T-helper 2 cell treated with Interferon-gamma antibody and Interleukin-4, amounts not matched to agents 5 μg/mL and 100 μg/mL, for 36 hours (primary cell): Measurements from ENCODE around the gene SLC31A1.
"Not testable (repeated sequence)": the region's sequence is repeated elsewhere in the genome, so short reads cannot be mapped to it uniquely, and the experiment has no call there.

Experiments used
- DNase-seq: peaks from one replicate; pipeline ENCODE4 v3.0.0; 2021; ENCODE audit warnings: low spot score
- H3K27ac Mint-ChIP-seq: one replicate; pipeline ENCODE4 v1.8.0; 2021; ENCODE audit warnings: mild to moderate bottlenecking, mixed read lengths
- H3K27me3 Mint-ChIP-seq: one replicate; pipeline ENCODE4 v1.8.0; 2021; ENCODE audit warnings: low read depth, mixed read lengths
- H3K36me3 Mint-ChIP-seq: one replicate; pipeline ENCODE4 v1.8.0; 2021; ENCODE audit warnings: low read depth, mixed read lengths
- H3K4me1 Mint-ChIP-seq: one replicate; pipeline ENCODE4 v1.8.0; 2021; ENCODE audit warnings: low read depth, mixed read lengths
- H3K4me3 Mint-ChIP-seq: one replicate; pipeline ENCODE4 v1.8.0; 2022; ENCODE audit warnings: mild to moderate bottlenecking, moderate library complexity, mixed read lengths
- H3K9me3 Mint-ChIP-seq: one replicate; pipeline ENCODE4 v1.8.0; 2021; ENCODE audit warnings: mixed read lengths

The SLC31A1 gene

GRCh38 chr9:113296247-113296646 lies 74.9 kb downstream of the SLC31A1 start:
- not testable (repeated sequence) for H3K9me3 Mint-ChIP-seq, H3K27me3 Mint-ChIP-seq, H3K4me1 Mint-ChIP-seq, H3K4me3 Mint-ChIP-seq, H3K27ac Mint-ChIP-seq, DNase-seq
- peaks cover 19% of the 10 kb centered on the region for H3K36me3 Mint-ChIP-seq

- no peaks in the 10 kb centered on the region for H3K4me1 Mint-ChIP-seq
- H3K9me3 Mint-ChIP-seq, result no peaks in the 10 kb centered on the region
- H3K27me3 Mint-ChIP-seq, result peaks cover 8% of the 10 kb centered on the region
- no peak for DNase-seq
- H3K36me3 Mint-ChIP-seq, result peaks cover 13% of the 10 kb centered on the region
- H3K4me3 Mint-ChIP-seq, result no peak overlapping the region
- H3K27ac Mint-ChIP-seq, result no peak overlapping the region
Observed at GRCh38 chr9:113296796-113297558, 75.6 kb downstream of the SLC31A1 start.

GRCh38 chr9:113298311-113298710 lies 77.0 kb downstream of the SLC31A1 start:
- Mint-ChIP-seq H3K27me3 (peaks cover 8% of the 10 kb centered on the region), H3K27ac (no peak overlapping the region), H3K9me3 (no peaks in the 10 kb centered on the region), H3K4me1 (no peaks in the 10 kb centered on the region), H3K36me3 (peaks cover 2% of the 10 kb centered on the region), H3K4me3 (no peak overlapping the region)
- DNase-seq, result no peak

- Mint-ChIP-seq H3K27me3 (peaks cover 8% of the 10 kb centered on the region), H3K4me1 (no peaks in the 10 kb centered on the region), H3K36me3 (no peaks in the 10 kb centered on the region), H3K9me3 (no peaks in the 10 kb centered on the region), H3K27ac (no peak overlapping the region), H3K4me3 (no peak overlapping the region)
- DNase-seq, result no peak
Observed at GRCh38 chr9:113298924-113299770, 77.8 kb downstream of the SLC31A1 start.

GRCh38 chr9:113299800-113300292 lies 78.5 kb downstream of the SLC31A1 start:
- no peaks in the 10 kb centered on the region for H3K4me1 Mint-ChIP-seq
- no peak overlapping the region for H3K27ac Mint-ChIP-seq
- DNase-seq, result no peak
- H3K36me3 Mint-ChIP-seq, result no peaks in the 10 kb centered on the region
- H3K9me3 Mint-ChIP-seq, result no peaks in the 10 kb centered on the region
- peaks cover 8% of the 10 kb centered on the region for H3K27me3 Mint-ChIP-seq
- H3K4me3 Mint-ChIP-seq, result no peak overlapping the region

- DNase-seq, result no peak
- Mint-ChIP-seq H3K27ac (no peak overlapping the region), H3K27me3 (peaks cover 8% of the 10 kb centered on the region), H3K36me3 (no peaks in the 10 kb centered on the region), H3K4me3 (no peak overlapping the region), H3K4me1 (no peaks in the 10 kb centered on the region), H3K9me3 (no peaks in the 10 kb centered on the region)
Observed at GRCh38 chr9:113301548-113301947, 80.2 kb downstream of the SLC31A1 start.

- Mint-ChIP-seq H3K4me1 (no peaks in the 10 kb centered on the region), H3K9me3 (no peaks in the 10 kb centered on the region), H3K36me3 (no peaks in the 10 kb centered on the region), H3K4me3 (no peak within 1 kb of the TSS), H3K27ac (no peak within 1 kb of the TSS), H3K27me3 (peaks cover 8% of the 10 kb centered on the region)
- DNase-seq, result no peak
Observed at GRCh38 chr9:113302792-113303418, 81.6 kb downstream of the SLC31A1 start, which contains the start of gene RNF183. RNF183 (minus strand) TSS chr9:113303376; CDS start chr9:113298184, 5,192 bp downstream.

GRCh38 chr9:113306566-113306965 lies 85.2 kb downstream of the SLC31A1 start:
- Mint-ChIP-seq H3K9me3 (no peaks in the 10 kb centered on the region), H3K36me3 (no peaks in the 10 kb centered on the region)

GRCh38 chr9:113307396-113307975 lies 86.1 kb downstream of the SLC31A1 start:
- Mint-ChIP-seq H3K4me3 (no peak overlapping the region), H3K9me3 (no peaks in the 10 kb centered on the region), H3K27me3 (no peaks in the 10 kb centered on the region)

More at GRCh38 chr9:113306566-113306965, 85.2 kb downstream of the SLC31A1 start:
- no peaks in the 10 kb centered on the region for H3K27me3 Mint-ChIP-seq
- DNase-seq, result no peak
- no peak overlapping the region for H3K27ac Mint-ChIP-seq
- H3K4me1 Mint-ChIP-seq, result peaks cover 13% of the 10 kb centered on the region
- no peak overlapping the region for H3K4me3 Mint-ChIP-seq

GRCh38 chr9:113309204-113309813 lies 88.0 kb downstream of the SLC31A1 start:
- Mint-ChIP-seq H3K4me3 (no peak overlapping the region), H3K9me3 (no peaks in the 10 kb centered on the region), H3K36me3 (no peaks in the 10 kb centered on the region), H3K27me3 (no peaks in the 10 kb centered on the region), H3K27ac (no peak overlapping the region), H3K4me1 (peaks cover 13% of the 10 kb centered on the region)
- no peak for DNase-seq

More at GRCh38 chr9:113307396-113307975, 86.1 kb downstream of the SLC31A1 start:
- H3K36me3 Mint-ChIP-seq, result no peaks in the 10 kb centered on the region
- DNase-seq, result no peak
- peaks cover 13% of the 10 kb centered on the region for H3K4me1 Mint-ChIP-seq
- H3K27ac Mint-ChIP-seq, result no peak overlapping the region

- DNase-seq, result no peak
- Mint-ChIP-seq H3K27ac (no peak overlapping the region), H3K9me3 (no peaks in the 10 kb centered on the region), H3K36me3 (no peaks in the 10 kb centered on the region), H3K27me3 (no peaks in the 10 kb centered on the region), H3K4me3 (no peak overlapping the region), H3K4me1 (peaks cover 13% of the 10 kb centered on the region)
Observed at GRCh38 chr9:113310538-113310937, 89.2 kb downstream of the SLC31A1 start.

GRCh38 chr9:113311961-113312360 lies 90.6 kb downstream of the SLC31A1 start:
- no peaks in the 10 kb centered on the region for H3K36me3 Mint-ChIP-seq
- no peak overlapping the region for H3K27ac Mint-ChIP-seq
- H3K4me3 Mint-ChIP-seq, result no peak overlapping the region
- peaks cover 13% of the 10 kb centered on the region for H3K4me1 Mint-ChIP-seq
- no peak for DNase-seq
- H3K9me3 Mint-ChIP-seq, result no peaks in the 10 kb centered on the region
- H3K27me3 Mint-ChIP-seq, result no peaks in the 10 kb centered on the region

- Mint-ChIP-seq H3K4me3 (no peak overlapping the region), H3K4me1 (peaks cover 13% of the 10 kb centered on the region), H3K27me3 (no peaks in the 10 kb centered on the region), H3K36me3 (no peaks in the 10 kb centered on the region), H3K9me3 (no peaks in the 10 kb centered on the region), H3K27ac (no peak overlapping the region)
- DNase-seq, result no peak
Observed at GRCh38 chr9:113313261-113313660, 91.9 kb downstream of the SLC31A1 start.
